Measurements from ENCODE around the gene FGFRL1. TPM values are rescaled to one million over a fixed set of nuclear protein-coding genes. Genes with fewer than 3 reads are reported as not detected.

FGFRL1 gene
- total and polyA plus RNA-seq, 2 of the 13 experiments (the other 11 are each of a cell fraction or from before 2014, with no cell fraction given), result 19.1 to 30.6 TPM

GRCh38 chr4:992297-993110 lies 18.9 kb upstream of the FGFRL1 start (continued):
- TF ChIP-seq GATA4 (IDR thresholded peaks at IDR 0.05; ENCODE audit: borderline replicate concordance, low read depth), result peak; percentile 60; the same call in 1 of the 2 replicates
- no peak for TF ChIP-seq SMC3 (IDR thresholded peaks at IDR 0.05; ENCODE audit: low read length)
- TF ChIP-seq SATB2 (CRISPR knock-in tag; IDR thresholded peaks at IDR 0.05), result no peak; the same call in 1 of the 2 replicates
- no peak for TF ChIP-seq ZUFSP (CRISPR knock-in tag; IDR thresholded peaks at IDR 0.05; ENCODE audit: borderline replicate concordance)
- peak; percentile 86 for TF ChIP-seq PPARG (CRISPR knock-in tag; conservative IDR thresholded peaks at IDR 0.05)
- TF ChIP-seq NR2F2 (IDR thresholded peaks at IDR 0.05; ENCODE audit: borderline replicate concordance, low read depth), result no peak
- no peak for TF ChIP-seq IKZF4 (CRISPR knock-in tag; IDR thresholded peaks at IDR 0.05; ENCODE audit: borderline replicate concordance, low read depth, not compliant biosample characterization)
- no peak for TF ChIP-seq ZNF557 (CRISPR knock-in tag; IDR thresholded peaks at IDR 0.05)
- TF ChIP-seq ZNF776 (CRISPR knock-in tag; IDR thresholded peaks at IDR 0.05), result no peak
- TF ChIP-seq ZNF607 (CRISPR knock-in tag; IDR thresholded peaks at IDR 0.05; ENCODE audit: borderline replicate concordance), result peak; percentile 86
- TF ChIP-seq ARNTL (CRISPR knock-in tag; IDR thresholded peaks at IDR 0.05), result peak; percentile 92
- TF ChIP-seq SYNCRIP (IDR thresholded peaks at IDR 0.05; ENCODE audit: insufficient read depth, low read depth, low read length), result no peak
- peak; percentile 92 for TF ChIP-seq ARID5B (CRISPR knock-in tag; IDR thresholded peaks at IDR 0.05)
- TF ChIP-seq PRDM10 (CRISPR knock-in tag; IDR thresholded peaks at IDR 0.05; ENCODE audit: low read depth), result peak; percentile 74
- peak; percentile 74; the same call in 1 of the 2 replicates for TF ChIP-seq HOMEZ (CRISPR knock-in tag; IDR thresholded peaks at IDR 0.05; ENCODE audit: low read depth)
- no peak; the same call in 1 of the 2 replicates for TF ChIP-seq NFKBIZ (CRISPR knock-in tag; IDR thresholded peaks at IDR 0.05)
- TF ChIP-seq DPF2 (CRISPR knock-in tag; IDR thresholded peaks at IDR 0.05; ENCODE audit: borderline replicate concordance, low read depth), result peak; percentile 46; the same call in 1 of the 2 replicates
- TF ChIP-seq SP2 (CRISPR knock-in tag; IDR thresholded peaks at IDR 0.05), result no peak

All from HepG2 (cell line).